Esophagus squamous epithelium (tissue), 4 donors: Measurements from ENCODE around the gene TCOF1.
A peak's percentile ranks its signal among the peaks of the same experiment; 100 is the strongest.

Experiments
- POLR2A ChIP-seq, 4 donors: fragments of 450-650 bp; IDR thresholded peaks; one replicate each; pipeline ENCODE4 v1.6.1; 2017; ENCODE audit warnings: antibody characterized with exemption in 4 of 4, mild to moderate bottlenecking in 4 of 4, moderate library complexity in 3 of 4
- TF ChIP-seq, protein P1 (sequence below), 6 experiments: fragments of 450-650 bp in 4 of 6; fragments of 200-600 bp in 2 of 6; sonication (generic) in 2 of 6; IDR thresholded peaks; one replicate each; pipeline ENCODE4 v1.5.1; 2016 to 2019; ENCODE audit warnings: antibody characterized with exemption in 6 of 6, mild to moderate bottlenecking in 4 of 6, moderate library complexity in 4 of 6

DNA sequence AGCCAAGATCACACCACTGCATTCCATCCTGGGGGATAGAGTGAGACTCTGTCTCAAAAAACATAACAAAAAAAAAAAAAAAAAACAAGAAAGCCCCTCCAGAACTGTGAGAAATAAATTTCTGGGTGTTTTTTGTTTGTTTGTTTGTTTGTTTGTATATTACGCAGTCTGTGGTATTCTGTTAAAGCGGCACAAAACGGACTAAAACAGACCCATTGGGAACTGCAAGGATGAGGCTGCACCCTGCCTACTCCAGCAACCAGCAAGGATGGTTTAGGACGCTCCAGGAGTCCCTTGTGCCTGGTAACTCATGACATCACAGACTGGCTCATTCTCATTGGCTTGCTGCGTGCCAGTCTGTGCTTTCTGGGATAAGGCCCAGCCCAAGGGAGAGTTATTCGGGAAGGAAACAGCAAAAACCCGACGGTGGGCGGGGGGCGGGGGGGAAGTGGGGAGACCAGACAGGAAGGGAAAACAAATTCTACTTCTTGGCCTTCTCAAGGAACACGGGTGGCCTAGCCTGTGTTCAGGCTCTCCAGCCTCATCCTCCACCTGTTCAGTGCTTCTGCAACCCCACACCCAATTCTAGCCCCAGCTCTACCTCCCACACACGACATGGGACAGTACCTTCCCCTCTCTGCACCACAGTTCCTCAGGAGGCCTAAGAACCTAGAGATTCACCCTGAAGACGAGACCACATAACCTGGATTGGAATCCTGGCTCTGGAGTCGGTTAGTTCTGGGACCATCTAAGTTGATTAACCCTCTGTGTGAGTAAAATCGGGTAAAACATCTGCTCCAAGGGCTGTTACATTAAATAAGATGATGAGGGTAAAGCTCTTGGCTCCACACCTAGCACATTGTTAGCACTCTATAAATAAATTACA lies 52.4 kb downstream of the TCOF1 start:
- TF ChIP-seq POLR2A (IDR thresholded peaks at IDR 0.05) = peak in 2 of 4 donors; percentile 6 to 59
- TF ChIP-seq, protein P1, sequence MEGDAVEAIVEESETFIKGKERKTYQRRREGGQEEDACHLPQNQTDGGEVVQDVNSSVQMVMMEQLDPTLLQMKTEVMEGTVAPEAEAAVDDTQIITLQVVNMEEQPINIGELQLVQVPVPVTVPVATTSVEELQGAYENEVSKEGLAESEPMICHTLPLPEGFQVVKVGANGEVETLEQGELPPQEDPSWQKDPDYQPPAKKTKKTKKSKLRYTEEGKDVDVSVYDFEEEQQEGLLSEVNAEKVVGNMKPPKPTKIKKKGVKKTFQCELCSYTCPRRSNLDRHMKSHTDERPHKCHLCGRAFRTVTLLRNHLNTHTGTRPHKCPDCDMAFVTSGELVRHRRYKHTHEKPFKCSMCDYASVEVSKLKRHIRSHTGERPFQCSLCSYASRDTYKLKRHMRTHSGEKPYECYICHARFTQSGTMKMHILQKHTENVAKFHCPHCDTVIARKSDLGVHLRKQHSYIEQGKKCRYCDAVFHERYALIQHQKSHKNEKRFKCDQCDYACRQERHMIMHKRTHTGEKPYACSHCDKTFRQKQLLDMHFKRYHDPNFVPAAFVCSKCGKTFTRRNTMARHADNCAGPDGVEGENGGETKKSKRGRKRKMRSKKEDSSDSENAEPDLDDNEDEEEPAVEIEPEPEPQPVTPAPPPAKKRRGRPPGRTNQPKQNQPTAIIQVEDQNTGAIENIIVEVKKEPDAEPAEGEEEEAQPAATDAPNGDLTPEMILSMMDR (IDR thresholded peaks at IDR 0.05) = no peak
